Measurements from ENCODE around the gene ALPK1.
A peak's percentile ranks its signal among the peaks of the same experiment; 100 is the strongest.
"Not testable (repeated sequence)": the region's sequence is repeated elsewhere in the genome, so short reads cannot be mapped to it uniquely, and the experiment has no call there.

Gene ALPK1

GRCh38 chr4:112381996-112382692, 85.0 kb downstream of the ALPK1 start:
- peak; percentile 83 for DNase-seq

GRCh38 chr4:112386071-112386470, 88.9 kb downstream of the ALPK1 start:
- peak; percentile 59 for DNase-seq

DNA sequence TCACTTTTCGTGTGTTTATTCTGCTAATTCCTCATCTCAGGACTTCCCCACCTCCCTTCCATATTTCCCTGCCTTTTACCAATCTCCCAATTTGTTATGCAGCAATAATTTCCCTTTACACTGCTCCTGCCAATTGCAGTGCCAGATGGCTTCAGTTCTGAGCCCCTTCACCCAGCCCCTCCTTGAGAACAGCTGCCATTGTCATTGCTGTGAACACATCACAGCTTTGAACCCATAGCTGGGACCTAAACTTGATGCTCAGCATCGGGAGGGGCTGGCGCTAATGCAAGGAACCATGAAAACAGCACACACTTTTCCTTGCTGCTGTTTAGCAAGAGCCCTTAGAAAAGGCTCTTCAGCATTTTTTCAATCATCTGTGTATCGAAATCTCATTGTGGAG, 104.9 kb downstream of the ALPK1 start:
- DNase-seq, result no peak

- DNase-seq, result no peak
Observed at GRCh38 chr4:112403101-112403945, 106.2 kb downstream of the ALPK1 start.

- peak; percentile 69 for DNase-seq
Observed at GRCh38 chr4:112410364-112410763, 113.2 kb downstream of the ALPK1 start.

DNA sequence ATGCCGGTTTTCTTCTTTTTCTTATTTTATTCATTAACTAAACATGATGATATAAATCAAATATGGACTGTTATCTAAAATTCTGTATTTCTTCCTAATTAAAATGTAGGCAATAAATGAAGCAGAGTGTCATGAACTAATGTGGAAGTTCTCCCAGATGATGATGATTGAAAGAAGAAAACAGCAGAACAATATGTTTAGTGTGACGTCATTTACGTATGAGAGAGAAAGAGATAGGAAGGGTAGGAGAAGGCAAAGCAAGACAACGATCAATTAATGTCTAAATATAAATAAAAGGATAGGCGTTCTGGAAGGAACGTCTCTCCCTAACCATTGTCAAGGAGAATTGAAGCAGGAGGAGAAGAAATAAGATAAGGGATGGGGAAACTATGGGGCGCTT, 113.6 kb downstream of the ALPK1 start:
- DNase-seq, result no peak

DNA sequence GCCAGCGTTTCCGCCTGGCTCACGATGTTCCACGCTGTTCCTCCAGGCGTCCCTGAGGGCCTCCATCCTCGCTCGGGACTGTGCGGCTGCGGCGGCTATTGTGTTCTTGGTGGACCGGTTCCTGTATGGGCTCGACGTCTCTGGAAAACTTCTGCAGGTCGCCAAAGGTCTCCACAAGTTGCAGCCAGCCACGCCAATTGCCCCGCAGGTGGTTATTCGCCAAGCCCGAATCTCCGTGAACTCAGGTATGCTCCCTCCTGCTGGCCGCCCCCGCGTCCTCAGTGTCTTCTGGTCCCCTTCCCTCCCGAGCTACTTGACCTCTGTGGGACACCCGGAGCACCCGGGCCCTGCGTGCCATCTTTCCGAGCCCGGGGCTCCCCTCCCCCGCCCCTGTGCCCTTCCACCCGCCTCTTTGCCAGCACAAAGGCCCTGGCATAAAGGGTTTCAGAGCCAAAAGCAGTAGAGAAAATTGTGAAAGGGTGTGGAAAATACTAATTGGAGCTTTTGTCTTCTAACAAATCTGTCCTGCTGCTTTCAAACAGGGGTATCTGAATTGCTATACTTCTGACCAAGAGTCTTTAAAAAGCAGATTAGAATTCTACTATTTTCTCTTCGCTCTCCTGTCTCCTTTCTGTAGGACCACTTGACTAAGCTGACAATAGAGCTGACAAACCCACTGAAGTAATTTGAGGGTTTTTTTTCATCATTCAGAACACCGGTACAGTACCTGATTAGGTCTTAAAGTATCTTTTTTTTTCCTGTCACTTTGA, 114.8 kb downstream of the ALPK1 start:
- DNase-seq, result no peak

DNA sequence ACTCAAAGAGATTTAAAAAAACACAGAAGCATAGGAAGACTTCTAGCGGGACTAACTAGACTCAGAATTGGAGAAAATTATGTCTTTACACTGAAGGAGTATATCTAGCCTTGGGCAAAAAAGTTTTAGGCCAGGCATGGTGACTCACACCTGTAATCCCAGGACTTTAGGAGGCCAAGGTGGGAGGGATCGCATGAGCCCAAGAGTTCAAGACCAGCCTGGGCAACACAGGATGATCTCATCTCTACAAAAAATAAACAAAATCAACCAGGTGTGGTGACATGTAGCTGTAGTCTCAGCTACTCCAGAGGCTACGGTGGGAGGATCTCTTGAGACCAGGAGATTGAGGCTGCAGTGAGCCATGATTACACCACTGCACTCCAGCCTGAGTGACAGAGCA, 119.3 kb downstream of the ALPK1 start:
- no peak for DNase-seq

GRCh38 chr4:112418092-112418491, 120.9 kb downstream of the ALPK1 start:
- DNase-seq, result no peak

DNA sequence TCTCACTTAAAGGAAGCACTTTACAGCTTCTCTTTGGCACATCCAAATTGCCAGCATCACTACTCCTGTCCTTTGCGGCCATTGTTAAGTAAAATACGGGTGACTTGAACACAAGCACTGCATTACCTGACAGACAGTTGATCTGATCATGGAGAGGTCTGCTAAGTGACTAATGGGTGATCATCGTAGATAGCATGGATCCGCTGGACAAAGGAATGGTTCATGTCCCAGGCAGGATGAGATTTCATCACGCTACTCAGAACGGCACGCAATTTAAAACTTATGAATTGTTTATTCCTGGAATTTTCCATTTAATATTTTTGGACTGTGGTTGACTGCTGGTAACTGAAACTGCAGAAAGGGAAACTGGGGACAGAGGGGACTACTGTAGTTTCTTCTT, 124.7 kb downstream of the ALPK1 start:
- no peak for DNase-seq

GRCh38 chr4:112422644-112423043, 125.5 kb downstream of the ALPK1 start:
- no peak for DNase-seq

DNA sequence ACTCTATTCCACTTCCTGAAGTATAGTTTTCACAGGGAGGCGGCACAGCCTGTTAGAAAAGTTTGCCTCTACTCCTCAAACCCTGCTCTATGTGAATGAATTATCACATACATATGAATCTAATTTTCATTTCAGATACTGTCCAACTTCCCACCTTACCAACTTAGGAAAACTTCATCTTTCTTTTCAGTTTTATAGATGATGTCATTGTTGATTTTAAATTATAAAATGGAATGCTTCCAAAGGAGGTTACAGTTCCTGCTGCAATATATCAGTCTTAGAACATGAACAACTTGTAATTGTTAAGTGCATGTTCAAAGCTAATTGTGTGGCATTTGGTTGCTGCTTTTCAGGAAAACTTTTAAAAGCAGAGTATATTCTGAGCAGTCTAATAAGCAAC, 126.4 kb downstream of the ALPK1 start:
- DNase-seq, result no peak

DNA sequence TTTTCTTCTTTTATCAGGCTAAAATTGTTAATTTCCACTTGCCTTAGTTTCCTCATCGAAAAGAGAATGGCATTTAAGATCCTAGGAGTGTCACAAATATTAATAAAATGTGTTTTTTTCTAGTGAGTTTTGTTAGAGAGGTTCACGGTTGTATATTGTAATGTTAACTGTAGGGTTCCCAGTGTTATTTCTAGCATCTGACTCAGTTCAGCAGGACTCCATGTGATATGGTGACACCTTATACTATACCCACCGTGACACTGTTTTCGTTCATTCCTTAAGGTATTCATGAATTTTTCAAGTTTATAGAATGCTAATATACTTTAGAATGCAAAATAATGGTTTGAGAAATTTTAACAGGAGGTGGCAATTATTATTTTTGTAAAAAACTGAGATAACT, 128.7 kb downstream of the ALPK1 start:
- no peak for DNase-seq

- no peak for DNase-seq
Observed at GRCh38 chr4:112426416-112426815, 129.2 kb downstream of the ALPK1 start.

DNA sequence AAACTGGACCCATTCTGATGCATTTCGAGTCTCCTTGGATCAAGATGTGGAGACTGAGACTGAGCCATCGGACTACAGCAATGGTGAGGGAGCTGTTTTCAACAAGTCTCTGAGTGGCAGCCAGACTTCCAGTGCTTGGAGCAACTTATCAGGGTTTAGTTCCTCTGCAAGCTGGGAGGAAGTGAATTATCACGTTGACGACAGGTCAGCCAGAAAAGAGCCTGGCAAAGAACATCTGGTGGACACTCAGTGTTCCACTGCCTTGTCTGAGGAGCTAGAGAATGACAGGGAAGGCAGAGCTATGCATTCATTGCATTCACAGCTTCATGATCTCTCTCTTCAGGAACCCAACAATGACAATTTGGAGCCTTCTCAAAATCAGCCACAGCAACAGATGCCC, 134.0 kb downstream of the ALPK1 start:
- no peak for DNase-seq

DNA sequence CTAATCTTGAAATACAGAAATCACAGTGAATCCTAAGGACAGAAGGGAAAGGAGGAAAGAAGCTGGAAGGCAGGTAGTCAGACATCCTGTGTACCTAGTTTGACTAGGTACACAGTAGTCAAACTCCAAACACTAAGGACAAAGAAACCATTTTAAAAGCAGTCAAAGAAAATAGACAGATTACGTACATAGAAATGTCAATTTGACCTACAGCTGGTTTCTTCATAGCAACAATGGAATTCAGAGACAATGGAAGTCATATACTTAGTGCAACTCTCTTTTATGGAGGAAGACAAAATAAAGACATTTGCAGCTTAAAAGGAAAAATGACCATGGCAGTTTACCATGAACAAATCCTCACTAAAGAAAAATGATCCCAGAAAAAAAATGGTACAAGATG, 139.8 kb downstream of the ALPK1 start:
- no peak for DNase-seq

- DNase-seq, result not testable (repeated sequence)
Observed at GRCh38 chr4:112442226-112442625, 145.1 kb downstream of the ALPK1 start.

GRCh38 chr4:112448306-112449132, 151.3 kb downstream of the ALPK1 start:
- no peak for DNase-seq

- DNase-seq, result no peak
Observed at GRCh38 chr4:112449708-112450107, 152.5 kb downstream of the ALPK1 start.

DNA sequence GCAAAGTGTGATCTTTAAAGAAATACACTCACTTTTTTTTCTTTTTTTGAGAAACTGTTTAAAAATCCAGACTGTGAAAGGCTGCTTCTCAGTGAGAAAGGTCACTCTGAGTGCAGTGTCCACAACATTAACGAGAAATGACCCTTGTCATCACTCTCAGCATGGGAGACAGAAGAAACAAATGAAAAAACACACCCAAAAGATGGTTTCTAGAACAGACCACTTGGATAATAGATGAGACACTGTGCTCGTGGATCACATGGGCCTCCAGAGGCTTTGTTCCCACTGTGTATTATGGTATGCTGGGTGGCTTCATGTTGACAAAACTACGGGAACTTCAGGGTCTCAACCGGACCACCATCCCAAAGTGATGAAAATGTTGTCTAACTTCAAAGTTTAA, 153.9 kb downstream of the ALPK1 start:
- DNase-seq, result no peak

DNA sequence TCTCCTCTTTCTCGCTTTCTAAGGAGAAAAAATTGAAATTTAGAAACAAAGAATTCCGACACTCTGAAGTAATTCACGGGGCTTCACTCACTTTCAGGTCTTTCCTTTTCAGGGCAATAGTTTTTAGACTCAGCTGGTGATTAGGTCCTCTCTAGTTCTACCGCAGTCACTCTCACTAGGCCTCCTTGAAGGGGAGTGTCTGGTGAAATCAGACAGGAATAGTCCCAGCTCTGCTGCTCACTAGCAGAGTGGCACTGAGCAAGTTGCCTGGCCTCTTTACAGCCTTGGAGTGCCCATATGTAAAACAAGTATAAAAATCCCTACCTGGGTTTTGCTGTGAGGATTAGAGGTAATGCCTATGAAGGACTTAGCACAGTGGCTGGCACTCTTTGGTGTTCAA, 154.7 kb downstream of the ALPK1 start:
- no peak for DNase-seq

- no peak for DNase-seq
Observed at GRCh38 chr4:112453321-112453720, 156.2 kb downstream of the ALPK1 start.

GRCh38 chr4:112472318-112472717, 175.1 kb downstream of the ALPK1 start:
- DNase-seq, result no peak

All from NCI-H510A treated with DMSO at 0.1 percent for 48 hours (cell line).